Brain microvascular endothelial cell (primary cell): Measurements from ENCODE around the gene SMIM22.

ENCODE experiments used
- DNase-seq: peaks from one replicate; pipeline ENCODE4 v3.0.0-alpha.2; 2020
- H3K27ac ChIP-seq: fragments of 250-450 bp; sonication (Bioruptor Pico); 2 replicates; pipeline ENCODE4 v1.5.1; 2020; ENCODE audit warnings: mild to moderate bottlenecking, moderate library complexity
- H3K27me3 ChIP-seq: fragments of 250-450 bp; sonication (Bioruptor Pico); replicated peaks from 2 replicates; pipeline ENCODE4 v1.5.1; 2020; ENCODE audit warnings: mild to moderate bottlenecking
- H3K36me3 ChIP-seq: fragments of 250-450 bp; sonication (Bioruptor Pico); replicated peaks from 2 replicates; pipeline ENCODE4 v1.5.1; 2020; ENCODE audit warnings: mild to moderate bottlenecking
- H3K4me3 ChIP-seq: 2 replicates; pipeline ENCODE4 v1.5.1; 2011; ENCODE audit warnings: low read depth, mild to moderate bottlenecking, control low read depth, low read length, moderate library complexity
- in situ Hi-C: cut with HindIII; loops from 2 replicates; pipeline ENCODE4 v1.10.0; 2017; ENCODE audit warnings: low sequenced_read_pairs, low pct_ligation_motif_present
- TF ChIP-seq, protein P1 (sequence below): IDR thresholded peaks from 2 replicates; pipeline ENCODE4 v1.5.1; 2011; ENCODE audit warnings: low read depth, mild to moderate bottlenecking, moderate library complexity, low read length, control low read depth, inconsistent platforms; ENCODE audit errors: missing control alignments

The SMIM22 gene

DNA sequence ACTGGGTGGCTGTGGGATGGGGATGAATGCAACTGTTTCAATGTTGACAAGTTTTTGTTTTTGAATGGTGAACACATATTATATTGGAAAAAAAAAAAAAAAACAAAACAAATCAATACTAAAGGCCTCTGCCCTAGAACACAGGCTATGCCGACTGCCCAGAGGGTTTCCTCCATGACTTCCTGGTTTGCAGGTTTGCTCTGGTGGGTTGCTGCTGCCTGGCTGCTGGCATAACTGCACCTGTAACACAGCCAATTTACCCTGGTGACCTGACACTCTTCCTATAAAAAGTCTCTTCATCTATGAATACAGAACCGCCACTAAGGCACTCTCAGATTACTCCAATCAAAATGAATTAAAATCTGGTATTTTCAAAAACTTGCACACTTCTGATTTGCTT is 41.6 kb downstream of the SMIM22 start:
- no peak for DNase-seq
- Histone ChIP-seq H3K36me3 (peaks cover 68% of the 10 kb centered on the region), H3K27me3 (no peaks in the 10 kb centered on the region), H3K27ac (no peak overlapping the region), H3K4me3 (no peak overlapping the region)
- in situ Hi-C loops: no loop called here
- TF ChIP-seq, protein P1, sequence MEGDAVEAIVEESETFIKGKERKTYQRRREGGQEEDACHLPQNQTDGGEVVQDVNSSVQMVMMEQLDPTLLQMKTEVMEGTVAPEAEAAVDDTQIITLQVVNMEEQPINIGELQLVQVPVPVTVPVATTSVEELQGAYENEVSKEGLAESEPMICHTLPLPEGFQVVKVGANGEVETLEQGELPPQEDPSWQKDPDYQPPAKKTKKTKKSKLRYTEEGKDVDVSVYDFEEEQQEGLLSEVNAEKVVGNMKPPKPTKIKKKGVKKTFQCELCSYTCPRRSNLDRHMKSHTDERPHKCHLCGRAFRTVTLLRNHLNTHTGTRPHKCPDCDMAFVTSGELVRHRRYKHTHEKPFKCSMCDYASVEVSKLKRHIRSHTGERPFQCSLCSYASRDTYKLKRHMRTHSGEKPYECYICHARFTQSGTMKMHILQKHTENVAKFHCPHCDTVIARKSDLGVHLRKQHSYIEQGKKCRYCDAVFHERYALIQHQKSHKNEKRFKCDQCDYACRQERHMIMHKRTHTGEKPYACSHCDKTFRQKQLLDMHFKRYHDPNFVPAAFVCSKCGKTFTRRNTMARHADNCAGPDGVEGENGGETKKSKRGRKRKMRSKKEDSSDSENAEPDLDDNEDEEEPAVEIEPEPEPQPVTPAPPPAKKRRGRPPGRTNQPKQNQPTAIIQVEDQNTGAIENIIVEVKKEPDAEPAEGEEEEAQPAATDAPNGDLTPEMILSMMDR: no peak

DNA sequence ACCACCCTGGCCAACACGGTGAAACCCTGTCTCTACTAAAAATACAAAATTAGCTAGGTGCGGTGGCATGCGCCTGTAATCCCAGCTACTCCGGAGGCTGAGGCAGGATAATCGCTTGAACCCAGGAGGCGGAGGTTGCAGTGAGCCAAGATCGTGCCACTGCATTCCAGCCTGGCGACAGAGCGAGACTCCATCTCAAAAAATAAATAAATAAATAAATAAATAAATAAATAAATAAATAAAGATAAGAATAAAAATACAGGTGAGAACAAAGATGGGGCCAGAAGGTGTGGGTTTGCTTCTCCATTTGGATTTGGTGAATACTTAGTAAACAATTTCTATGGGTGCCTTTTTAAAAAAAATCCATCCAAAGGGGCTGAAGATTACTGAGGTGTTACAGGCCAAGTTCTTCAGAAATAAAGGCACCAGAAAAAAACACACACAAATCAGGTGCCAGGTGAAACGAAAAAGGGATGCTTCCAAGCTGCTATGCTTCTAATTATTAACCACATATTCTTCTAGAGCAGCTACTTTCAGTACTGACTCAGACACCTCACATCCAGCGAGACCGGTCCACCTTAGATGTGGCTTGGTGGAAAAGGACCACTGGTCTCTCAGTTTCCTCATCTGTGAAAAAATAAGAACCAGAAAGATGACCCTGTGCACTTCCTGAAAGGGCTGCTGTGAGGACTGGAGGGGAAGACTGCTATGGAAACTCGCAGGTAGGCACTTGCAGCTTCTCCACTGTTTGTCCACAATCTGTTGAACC is 42.7 kb downstream of the SMIM22 start:
- DNase-seq: no peak
- Histone ChIP-seq H3K4me3 (no peak overlapping the region), H3K27me3 (no peaks in the 10 kb centered on the region), H3K36me3 (peaks cover 66% of the 10 kb centered on the region), H3K27ac (no peak overlapping the region)
- TF ChIP-seq, protein P1: no peak
- in situ Hi-C loops: no loop called here

DNA sequence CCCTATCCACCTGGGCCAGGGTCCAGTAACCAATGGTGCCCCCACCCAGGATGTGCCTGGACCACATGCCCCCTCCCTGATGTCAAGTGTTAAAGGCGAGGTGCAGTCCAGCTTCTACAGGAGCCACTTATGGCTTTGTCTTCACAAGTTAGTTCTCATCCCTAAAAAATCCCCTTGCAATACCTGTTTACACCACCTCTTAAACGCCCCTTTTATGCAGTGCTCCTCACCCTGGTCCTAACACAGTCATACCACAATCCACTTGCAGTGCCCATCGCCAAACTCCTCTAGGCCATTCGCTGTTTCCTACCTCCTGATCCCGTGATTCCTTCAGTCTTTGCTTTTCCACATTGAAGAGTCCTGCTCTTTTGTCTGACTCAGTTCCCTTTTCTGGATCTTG is 44.8 kb downstream of the SMIM22 start:
- Histone ChIP-seq H3K27ac (no peak overlapping the region), H3K4me3 (no peak overlapping the region), H3K36me3 (peaks cover 71% of the 10 kb centered on the region), H3K27me3 (no peaks in the 10 kb centered on the region)
- in situ Hi-C loops: no loop called here
- TF ChIP-seq, protein P1: no peak
- DNase-seq: no peak

DNA sequence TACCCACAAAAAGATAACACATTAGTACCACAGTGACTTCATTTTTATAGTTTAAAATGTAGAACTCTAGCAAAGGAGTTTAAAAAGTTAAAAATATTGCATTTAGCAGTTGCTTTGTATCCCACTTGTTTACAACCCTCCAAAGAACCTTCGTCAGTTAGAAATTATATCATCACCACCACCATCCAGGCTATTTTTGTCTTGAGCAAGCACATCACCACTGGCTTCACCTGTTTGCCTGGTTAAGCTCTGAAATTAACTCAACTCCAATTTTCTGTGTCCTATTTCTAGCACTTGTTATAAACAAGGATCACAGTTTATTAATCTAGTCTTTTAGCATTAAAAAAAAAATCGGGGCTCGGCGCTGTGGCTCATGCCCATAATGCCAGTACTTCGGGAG is 45.8 kb downstream of the SMIM22 start:
- no peak overlapping the region for H3K27ac ChIP-seq
- no peak overlapping the region for H3K4me3 ChIP-seq
- TF ChIP-seq, protein P1: no peak
- H3K27me3 ChIP-seq: no peaks in the 10 kb centered on the region
- no peak for DNase-seq
- in situ Hi-C loops: no loop called here
- peaks cover 64% of the 10 kb centered on the region for H3K36me3 ChIP-seq
